ENCODE results near the gene CDH13.

DNA sequence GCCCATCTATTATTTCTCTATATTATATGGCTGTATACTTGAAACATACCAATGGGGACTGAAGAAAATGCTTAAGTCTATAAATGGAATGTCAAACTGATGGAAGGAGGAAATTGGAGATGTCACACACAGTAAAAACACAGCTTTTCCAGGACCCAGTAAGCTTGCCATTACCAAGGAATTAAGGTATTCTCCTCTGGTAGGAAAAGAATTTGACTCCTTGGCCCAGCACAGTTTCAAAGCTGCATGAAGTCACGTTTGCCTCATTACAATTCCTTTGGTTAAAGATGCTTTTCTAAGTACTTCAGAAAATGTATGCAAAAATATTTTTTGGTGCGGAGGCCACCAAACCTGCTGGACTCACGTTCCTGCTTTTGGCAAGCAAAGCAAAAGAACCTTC is 48.5 kb downstream of the CDH13 start:
- TF ChIP-seq, protein P1, sequence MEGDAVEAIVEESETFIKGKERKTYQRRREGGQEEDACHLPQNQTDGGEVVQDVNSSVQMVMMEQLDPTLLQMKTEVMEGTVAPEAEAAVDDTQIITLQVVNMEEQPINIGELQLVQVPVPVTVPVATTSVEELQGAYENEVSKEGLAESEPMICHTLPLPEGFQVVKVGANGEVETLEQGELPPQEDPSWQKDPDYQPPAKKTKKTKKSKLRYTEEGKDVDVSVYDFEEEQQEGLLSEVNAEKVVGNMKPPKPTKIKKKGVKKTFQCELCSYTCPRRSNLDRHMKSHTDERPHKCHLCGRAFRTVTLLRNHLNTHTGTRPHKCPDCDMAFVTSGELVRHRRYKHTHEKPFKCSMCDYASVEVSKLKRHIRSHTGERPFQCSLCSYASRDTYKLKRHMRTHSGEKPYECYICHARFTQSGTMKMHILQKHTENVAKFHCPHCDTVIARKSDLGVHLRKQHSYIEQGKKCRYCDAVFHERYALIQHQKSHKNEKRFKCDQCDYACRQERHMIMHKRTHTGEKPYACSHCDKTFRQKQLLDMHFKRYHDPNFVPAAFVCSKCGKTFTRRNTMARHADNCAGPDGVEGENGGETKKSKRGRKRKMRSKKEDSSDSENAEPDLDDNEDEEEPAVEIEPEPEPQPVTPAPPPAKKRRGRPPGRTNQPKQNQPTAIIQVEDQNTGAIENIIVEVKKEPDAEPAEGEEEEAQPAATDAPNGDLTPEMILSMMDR (IDR thresholded peaks at IDR 0.05; ENCODE audit: poor library complexity, severe bottlenecking): no peak
- TF ChIP-seq EZH2 (IDR thresholded peaks at IDR 0.05; ENCODE audit: borderline replicate concordance, insufficient read depth, low read length, poor library complexity, severe bottlenecking): no peak

Measured in neural cell (in vitro differentiated cells).